NCI-H524 (cell line): ENCODE data around the gene SEMA4F.
"Not testable (repeated sequence)": the region's sequence is repeated elsewhere in the genome, so short reads cannot be mapped to it uniquely, and the experiment has no call there.

Experiments used
- DNase-seq, 2 experiments: peaks; one replicate each; lab custom pipeline; 2025; lab: John Stamatoyannopoulos, UW

Gene SEMA4F, protein sequence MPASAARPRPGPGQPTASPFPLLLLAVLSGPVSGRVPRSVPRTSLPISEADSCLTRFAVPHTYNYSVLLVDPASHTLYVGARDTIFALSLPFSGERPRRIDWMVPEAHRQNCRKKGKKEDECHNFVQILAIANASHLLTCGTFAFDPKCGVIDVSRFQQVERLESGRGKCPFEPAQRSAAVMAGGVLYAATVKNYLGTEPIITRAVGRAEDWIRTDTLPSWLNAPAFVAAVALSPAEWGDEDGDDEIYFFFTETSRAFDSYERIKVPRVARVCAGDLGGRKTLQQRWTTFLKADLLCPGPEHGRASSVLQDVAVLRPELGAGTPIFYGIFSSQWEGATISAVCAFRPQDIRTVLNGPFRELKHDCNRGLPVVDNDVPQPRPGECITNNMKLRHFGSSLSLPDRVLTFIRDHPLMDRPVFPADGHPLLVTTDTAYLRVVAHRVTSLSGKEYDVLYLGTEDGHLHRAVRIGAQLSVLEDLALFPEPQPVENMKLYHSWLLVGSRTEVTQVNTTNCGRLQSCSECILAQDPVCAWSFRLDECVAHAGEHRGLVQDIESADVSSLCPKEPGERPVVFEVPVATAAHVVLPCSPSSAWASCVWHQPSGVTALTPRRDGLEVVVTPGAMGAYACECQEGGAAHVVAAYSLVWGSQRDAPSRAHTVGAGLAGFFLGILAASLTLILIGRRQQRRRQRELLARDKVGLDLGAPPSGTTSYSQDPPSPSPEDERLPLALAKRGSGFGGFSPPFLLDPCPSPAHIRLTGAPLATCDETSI

DNA sequence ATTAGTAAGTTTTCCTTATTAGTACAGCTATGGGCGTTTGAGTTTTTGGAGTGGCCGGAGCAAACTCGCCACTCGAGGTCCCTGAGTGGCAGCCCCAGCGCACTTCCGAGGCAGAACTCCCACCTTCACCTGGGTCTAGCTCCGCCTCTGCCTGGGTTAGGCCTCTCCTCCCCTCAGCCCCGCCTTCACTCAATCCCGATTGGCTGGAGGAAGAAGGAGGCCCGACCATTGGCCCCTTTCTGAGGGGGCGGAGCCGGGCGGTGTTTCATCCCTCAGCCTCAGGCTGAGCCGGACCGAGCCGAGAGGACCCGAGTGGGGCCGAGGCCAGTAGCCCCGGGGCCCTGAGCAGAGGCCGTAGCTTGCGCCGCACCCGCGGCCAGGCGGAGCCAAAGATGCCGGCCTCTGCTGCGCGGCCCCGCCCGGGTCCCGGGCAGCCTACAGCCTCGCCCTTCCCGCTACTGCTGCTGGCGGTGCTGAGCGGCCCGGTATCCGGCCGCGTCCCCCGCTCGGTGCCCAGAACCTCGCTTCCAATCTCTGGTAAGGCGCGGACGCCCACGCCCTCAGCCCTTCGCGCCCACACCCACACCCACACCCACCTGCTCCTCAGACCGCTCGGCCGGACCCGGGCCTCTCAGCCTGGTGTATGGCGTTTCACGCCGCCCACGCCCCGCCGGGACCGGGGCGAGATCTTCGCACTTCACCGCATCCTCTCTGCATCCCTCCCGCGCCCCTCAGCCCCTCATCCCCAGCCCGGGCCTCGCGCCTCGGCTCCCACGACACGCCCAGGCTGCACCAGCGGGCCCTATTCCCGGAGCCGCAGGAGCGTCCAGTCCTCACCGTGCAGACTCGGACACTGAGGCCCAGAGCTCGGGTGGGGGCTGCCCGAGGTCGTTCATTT is at the start of gene SEMA4F:
TSS of gene SEMA4F (plus strand) at position 263 of the 898 bp plus-strand sequence. CDS start at position 393, 130 bp downstream.
- peak; percentile 90 to 95 for DNase-seq

DNA sequence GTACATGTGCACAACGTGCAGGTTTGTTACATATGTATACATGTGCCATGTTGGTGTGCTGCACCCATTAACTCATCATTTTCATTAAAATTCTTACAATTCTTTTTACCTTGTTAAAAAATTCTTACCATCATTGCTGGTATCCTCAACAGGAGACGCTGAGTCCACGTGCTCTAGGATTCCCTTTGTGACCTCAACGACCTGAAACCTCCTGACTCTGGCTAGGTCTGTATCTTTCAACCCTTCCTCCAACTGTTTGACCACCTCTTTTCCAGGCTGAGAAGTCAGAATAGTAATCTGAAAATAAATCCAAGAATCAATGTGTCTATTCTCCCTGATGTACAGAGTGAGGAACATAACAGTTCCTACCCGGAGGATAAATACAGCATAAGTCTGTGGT is 47.1 kb upstream of the SEMA4F start:
- no peak for DNase-seq

DNA sequence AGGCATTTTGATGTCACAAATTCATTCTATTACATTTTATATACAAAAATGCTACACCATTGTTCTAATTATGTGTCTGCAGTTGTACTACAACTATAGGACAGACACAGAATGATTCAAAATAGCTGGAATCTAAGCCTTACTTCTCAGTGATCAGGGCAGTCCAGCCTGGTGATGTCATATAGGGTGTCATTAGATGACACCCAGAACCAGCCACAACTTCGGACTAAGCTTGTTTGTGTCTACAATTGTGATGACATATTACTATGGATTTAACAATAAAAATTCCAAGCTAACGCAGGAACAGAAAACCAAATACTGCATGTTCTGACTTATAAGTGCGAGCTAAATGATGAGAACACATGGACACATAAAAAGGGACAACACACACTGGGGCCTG is 36.9 kb upstream of the SEMA4F start:
- DNase-seq: no peak

DNA sequence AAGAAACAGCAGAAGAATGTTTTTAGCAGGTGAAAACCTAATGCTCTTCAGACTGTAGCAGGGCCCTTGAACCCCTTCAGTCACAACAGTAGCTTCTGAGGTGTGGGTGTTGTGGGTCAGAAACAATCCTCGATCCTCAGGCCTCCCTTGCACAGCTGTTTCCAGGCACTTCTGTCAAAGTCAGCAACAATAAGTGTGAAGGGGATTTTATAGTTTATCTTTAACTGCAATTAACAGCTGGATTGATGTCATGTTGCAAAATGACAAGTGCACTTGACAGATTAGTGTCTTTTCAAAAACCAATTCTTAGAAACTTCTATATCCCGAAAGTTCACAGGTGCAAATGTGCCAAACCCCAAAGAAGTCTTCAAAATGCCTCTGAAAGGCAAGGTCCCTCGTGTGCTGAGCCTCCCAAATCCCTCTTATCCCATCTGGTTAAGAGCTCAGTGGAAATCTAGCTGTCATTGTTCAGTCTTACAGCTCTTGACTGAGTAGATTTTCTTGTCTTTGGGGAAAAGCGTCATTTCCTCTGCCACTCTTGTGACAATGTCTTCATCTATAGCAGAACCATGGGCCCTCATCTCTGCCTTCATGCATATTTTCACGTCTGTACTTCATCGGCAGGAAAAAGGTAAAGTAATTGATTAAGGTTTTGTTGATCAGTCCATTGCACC is 35.5 kb upstream of the SEMA4F start:
- peak; percentile 69 to 84 for DNase-seq

DNA sequence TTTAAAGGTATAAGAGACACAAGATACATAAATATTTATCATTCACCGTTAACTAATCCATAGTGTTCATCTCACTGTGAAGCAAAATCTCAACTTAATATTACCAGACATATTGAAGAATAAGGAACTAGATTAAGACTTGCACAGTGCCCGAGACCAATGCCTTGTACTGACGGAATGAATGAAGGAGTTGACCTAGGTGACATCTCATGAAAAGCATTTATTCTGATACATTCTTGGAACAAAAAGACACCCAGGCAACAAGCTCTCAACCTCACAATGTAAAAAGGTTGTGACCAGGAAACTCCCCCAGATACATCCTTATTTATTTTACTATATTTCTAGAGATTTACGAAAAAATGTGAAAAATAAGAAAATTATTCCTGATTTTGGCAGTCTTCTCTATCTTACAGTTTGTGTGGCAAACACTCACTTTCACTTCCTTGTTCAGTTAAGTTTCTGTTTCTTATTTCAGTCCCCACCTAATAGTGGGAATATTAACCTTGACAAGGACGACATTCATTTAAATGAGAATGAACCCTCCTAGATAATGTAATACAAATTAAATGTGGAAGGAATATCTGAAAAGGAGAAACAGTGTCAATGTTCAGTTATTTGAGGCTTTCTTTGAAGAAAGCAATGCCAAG is 34.3 kb upstream of the SEMA4F start:
- no peak for DNase-seq

DNA sequence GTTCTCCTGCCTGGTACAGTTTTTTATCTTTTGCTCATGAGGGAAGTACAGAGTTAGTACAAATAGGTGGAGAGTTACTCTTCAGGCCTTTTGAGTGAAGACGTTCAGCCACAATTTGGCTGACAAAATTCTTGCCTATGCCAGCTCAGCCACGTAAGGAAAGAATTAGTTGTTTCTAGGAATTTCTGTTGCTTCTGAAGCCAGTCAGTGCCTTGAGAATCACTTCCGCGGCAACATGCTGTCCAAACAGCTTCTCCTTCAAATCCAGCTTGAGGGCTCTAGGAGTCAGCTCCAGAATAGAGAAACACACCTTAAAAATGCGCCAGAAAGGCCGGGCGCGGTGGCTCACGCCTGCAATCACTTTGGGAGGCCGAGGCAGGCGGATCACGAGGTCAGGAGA is 33.4 kb upstream of the SEMA4F start:
- DNase-seq: no peak

DNA sequence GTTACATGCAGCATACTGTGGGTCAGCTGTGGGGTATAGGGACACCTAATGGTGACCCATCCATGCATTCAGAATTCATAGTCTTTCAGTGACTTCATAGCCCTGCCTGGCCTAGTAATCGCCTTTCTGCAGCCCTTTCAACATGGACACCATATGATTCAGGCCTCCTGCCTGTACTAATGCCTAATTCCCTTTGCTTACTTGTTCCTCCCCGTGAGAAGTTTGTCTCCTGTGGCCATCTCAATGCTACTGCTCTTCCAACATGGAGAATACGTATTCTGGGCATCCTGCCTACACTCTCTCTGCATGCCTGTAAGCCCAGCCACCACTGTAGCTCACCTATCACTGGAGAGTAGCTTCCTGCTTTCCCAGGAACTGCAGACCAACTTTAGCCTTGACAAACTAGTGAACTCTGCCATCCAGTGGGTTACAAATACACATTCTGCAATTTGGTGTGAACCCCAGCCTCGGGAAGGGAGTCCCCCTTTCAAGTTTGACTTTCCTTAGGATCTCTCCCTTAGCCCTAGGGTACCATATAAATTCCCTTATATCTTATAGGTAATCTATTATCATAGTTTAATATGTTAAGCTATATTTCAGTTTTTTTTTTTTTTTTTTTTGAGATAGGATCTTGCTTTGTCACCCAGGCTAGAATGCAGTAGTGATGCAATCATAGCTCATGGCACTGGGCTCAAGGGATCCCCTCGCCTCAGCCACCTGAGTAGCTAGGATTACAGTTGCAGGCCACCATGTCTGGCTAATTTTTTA is 28.2 kb upstream of the SEMA4F start:
- DNase-seq: no peak

DNA sequence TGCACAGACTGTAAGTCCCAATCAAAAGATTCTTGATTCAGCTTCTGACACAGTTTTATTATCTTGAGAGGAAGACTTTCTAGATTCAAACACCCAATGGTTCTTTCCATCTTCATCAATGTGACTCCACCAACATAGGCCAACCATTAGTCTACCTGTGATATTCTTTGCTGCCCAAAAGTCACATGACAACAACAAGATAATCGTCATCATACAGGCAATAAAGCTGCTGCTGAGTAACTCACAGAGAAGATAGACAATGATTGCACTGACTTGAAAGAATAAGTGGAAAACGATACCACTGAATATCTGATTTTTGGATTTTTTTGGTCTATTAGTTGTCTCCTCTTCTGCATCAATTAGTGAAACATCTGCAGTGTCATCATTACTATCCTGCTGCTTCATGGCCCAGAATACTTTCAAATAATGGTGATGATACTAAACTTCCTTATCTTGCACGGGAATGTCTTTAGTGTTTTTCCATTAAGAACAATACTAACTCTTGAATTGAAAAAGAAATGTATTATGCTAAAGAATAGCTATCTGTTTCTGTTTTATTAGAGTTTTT is 25.4 kb upstream of the SEMA4F start:
- no peak for DNase-seq

DNA sequence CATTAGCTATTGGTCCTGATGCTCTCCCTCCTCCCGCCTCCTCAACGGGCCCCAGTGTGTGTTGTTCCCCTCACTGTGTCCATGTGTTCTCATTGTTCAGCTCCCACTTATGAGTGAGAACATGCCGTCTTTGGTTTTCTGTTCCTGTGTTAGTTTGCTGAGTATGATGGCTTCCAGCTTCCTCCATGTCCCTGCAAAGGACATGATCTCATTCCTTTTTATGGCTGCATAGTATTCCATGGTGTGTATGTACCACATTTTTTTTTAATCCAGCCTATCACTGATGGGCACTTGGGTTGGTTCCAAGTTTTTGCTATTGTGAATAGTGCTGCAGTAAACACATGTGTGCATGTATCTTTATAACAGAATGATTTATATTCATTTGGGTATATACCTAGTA is 23.6 kb upstream of the SEMA4F start:
- DNase-seq: not testable (repeated sequence)

DNA sequence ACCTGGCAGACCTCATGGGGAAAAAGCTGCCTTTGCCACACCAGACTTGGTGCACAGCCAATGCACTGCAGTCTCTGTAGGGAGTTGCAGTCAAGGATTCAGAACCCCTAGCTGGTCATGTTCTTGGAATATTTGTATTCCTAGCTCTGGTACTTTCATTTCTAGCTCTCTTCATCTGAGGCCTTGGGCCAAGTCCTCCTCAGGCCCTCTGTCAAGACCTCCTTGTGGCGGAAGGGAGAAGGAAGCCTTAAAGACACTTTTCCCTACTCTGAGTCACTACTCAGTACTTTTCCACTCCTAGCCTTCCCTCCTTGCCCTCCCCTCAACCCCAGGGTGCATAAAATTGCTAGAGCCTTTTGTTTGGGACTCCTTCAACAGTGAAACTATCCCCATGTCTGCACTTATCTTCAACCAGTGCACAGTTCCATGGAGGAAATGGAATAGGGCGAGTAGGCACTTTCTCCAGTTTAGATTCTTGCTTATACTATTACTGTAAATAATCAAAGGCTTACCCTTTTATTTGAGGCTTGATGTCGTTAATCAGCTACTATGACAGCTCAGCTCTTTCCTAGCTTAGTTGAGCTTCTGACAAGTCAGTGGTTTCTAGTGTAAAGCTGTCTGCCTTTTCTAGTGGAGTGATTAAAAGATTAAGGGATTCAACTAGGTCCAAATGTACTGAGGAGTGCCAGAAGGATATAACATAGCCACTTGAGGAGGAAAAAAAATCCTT is 21.7 kb upstream of the SEMA4F start:
- DNase-seq: peak; percentile 64 to 93

DNA sequence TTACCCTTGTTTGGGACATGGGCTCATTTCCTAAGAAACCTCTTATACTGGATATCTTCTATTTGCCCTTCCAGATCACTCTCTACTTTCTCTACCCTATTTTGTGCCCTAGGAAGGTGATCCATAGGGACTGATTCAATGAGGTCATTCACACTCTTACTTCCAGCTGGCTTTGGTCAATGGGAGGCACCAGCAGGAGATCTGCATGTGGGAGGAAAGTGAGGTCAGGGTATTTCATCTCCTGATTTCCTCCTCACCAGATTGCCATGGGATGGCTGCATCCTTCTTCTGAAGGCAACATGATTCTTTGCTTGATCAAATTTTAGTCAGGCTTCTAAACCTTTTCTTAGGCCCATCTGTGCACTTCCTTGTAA is 21.1 kb upstream of the SEMA4F start:
- DNase-seq: no peak

DNA sequence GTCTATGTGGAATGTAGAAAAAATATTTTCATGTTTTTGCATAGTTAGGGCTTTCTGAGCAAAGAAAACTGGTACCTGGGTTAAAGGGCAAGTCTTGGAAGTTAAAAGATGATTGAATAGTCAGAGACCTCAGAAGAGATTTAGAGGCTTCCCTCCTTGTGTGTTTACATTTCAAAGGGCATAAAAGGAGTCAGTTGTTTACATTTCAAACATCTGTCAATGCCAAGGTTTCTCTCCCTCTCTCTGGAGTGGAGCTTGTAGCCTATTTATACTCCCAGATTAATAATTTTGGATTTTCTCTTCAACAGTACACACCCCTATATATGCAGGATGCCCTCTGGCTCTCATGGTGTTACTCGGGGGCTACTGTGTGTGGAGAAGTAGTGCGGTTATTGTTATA is 14.5 kb upstream of the SEMA4F start:
- no peak for DNase-seq

DNA sequence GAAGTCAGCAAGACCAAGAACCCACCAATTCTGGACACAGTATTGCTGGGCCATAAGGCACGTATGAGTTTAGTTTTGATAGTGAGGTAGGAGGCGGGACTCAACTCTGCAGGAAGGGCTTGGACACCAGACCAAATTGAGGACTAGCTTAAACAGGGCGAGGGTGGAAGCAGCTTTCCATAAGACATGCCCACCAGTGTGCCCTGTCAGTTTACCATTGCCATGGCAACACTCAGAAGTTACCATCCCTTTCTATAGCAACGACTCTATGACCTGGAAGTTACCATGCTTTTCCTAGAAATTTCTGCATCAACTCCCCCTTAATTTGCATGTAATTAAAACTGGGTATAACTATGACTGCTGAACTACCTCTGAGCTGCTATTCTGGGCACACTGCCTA is 8.7 kb upstream of the SEMA4F start:
- DNase-seq: no peak

DNA sequence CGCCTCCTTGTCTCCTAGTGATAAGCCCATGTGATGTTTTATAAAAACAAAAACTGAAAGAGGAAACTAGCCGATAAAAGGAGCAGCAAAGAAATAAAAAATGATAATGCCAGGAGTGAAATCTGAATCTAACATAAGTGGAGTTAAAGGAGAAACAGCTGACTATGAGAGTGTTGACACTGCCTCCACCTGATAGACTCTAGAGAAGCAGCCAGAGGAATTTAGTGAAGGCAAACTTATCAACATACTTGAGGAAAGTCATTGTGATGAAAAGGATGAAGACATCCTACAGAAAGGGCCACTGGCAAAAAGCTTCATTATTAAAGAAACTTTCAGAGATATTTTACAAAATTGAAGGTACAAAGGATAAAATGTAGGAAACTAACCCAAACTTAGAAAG is 7.8 kb upstream of the SEMA4F start:
- DNase-seq: no peak

DNA sequence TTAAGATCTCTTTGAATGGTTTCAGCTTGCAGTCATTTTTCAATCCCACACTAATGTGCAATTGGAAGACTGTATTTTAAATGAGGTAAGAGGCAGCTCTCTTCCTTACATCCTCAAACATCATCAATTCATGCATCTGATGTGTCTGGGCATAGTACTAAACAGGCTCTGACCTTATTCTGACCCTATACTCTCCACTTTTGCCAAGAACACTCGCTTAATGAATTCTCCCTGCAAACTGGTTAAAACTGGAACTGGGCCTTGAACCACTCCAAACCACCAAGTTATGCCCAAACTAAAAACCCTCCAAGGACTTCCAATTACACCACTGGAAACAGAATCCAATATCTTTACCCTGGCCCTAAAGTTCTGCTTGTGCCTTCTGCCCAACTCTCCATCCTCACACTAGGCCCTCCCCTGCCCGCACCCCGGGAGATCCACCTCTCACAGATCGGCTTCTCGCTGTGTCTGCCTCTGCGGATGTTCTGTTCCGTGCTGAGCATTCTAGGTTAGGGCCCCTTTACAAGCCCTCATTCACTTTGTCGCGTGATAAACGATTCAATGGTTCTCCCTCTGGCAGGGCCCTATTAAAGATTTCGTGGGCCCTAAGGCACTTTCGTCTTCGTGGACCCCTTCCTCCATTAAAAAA is 7.1 kb upstream of the SEMA4F start:
- no peak for DNase-seq

DNA sequence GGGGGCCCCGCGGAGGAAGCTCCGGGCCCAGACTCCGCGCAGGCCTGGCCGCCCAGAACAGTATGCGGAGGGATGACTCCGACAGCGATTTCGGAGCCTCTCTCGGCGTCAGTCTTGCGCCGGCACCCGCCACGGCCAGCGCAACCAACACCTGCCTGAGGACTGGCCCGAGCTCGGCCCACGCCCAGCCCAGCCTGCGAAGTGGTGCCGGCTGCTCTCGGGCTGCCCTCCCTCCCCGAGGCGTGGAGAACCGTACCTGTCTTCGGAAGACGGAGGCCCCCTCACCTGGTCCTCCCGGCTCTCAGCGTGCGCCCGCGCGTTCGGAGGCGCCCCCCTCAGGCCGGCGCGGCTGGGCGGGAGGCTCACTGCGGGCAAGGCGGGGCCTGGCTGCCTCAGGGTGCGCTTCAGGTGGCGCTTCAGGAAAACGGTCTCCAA is 6.0 kb upstream of the SEMA4F start, which contains the start of gene M1AP:
TSS of gene M1AP (minus strand) at position 322 of the 435 bp plus-strand sequence. CDS start 8,055 bp downstream, outside the sequence.
- no peak for DNase-seq

DNA sequence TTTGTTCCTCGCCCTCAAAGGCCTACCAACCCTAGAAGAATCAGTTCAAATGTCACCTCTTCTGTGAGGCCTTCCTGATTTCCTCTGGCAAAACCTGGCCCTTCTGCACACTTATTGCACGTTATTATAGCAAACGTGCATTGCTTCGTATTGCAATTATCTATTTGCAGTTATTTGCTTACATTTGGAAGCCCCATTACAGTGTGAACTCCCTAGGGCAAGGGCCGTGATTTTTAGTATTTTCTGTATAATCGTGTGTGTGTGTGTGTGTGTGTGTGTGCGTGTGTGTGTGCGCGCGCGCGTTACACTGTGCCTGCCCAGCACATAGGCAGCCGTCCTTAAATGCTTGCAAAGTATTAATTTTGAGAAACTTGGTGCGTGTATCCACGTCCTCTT is 460 bp upstream of the SEMA4F start:
- DNase-seq: no peak

DNA sequence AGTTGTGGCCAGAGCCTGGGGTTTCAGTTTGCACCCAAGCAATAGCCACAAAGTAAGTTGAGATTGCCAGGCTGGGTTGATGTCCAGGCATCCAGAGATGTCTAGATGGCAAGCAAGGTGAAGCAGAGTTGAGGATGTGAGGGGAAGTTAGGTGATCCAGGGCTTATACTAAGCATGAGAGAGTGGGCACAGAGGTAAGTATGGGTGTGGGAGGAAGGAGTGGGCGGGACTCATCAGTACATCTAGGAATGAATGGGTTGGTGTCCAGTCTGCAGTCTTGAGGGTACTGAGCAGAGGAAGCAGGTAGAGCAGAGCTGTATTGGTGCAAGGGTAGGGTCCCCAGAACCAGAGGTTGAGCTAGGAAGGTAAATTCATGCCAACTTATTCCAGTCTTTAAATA is 1.5 kb downstream of the SEMA4F start:
- DNase-seq: no peak

DNA sequence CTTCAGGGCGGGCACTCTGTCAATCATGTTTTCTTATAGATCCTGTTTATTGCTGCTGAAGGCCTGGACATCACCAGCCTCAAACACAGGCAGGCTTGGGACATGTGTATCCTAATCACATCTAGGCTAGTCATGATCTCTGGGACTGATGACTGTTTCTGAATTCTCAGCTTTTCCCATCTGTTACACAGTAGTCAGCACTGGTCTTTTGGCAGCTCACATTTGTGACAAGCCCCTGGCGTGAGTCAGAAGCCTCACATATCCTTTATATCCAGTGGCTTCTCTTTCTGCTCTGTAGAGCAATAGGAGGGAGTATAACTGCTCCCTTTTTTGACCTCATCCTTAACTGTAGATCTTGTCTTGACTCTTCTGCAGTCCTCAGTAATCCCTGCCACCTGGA is 4.5 kb downstream of the SEMA4F start:
- DNase-seq: no peak
